ENCODE results near the gene KXD1.
"Not testable (repeated sequence)": the region's sequence is repeated elsewhere in the genome, so short reads cannot be mapped to it uniquely, and the experiment has no call there.

KXD1 gene

DNA sequence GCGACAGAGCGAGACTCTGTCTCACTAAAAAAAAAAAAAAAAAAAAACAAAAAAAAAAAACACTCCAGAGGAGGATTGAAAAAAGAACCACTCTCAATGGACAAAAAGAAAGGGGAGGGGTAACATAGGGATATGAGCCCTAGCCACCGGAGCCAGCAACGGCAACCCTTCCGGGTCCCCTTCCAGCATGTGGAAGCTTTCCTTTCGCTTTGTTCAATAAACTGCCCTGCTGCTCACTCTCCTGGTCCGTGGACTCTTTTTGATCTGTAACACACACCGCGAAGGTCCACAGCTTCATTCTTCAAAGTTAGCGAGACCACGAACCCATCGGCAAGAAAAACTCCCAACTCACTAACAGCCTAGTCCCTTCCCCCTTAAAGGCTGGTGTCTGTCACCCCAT is 29.9 kb downstream of the KXD1 start:
- DNase-seq: no peak

DNA sequence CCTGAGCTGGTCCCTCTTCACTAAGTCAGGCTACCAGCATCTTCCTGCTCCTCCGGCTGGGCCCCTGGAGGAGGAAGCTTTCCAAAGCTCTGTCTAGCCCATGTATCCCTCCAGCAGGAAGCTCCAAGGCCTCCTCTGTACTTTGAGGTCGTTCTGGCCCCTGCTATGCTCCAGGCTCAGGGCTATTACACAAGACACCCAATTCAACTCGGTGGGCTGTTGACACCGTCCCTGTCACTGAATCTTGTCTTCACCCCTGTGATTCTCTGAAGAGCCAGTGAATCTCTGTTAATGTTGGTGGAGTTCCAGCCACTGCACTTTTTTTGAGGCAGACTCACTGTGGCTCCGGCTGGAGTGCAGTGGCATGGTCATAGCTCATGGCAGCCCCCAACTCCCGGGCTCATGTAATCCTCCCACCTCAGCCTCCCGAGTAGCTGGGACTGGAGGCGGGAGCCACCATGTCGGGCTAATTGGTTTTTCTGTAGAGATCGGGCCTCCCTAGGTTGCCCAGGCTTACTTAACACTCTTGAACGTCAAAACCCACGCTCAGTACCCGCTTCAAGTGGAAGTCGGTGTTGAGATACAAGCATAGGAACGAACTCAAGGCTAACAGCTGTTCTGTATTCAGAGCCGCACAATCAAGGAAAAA is 30.4 kb downstream of the KXD1 start:
- DNase-seq: no peak

DNA sequence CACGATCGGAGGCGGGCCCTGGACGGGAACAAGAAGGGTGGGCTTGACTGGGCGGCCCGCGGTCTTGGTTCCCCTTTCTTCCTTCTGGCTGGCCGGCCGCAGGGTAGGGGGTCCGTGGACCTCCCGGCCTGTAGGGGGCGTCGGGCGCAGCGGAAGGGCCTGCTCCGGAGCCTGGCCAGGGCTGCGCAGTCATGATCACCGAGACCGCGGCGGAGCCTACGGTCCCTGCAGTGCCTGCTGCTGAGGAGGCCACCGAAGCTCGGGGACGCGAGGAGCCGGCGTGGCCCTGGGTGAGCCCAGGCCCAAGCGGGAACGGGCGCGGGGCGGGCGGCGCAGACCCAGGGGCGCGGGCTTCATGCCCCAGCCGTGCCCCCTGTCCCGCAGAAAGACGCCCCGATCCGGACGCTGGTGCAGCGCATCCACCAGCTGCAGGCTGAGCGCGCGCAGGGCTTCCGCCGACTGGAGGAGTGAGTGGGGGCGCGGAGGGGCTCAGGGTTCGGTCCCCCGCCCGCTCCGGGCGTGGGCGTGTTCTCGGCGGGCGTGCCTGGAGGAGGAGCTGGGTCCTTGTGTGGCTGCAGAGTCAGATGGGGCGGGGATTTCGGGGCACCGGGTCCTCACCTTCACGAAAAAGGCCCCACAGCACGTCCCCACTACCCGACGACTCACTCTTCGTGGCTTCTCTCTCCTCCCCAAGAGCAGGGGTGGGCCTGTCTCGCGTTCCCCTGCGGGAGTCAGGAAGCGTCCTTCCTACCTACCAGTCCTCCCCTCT is 31.1 kb downstream of the KXD1 start, which contains the start of gene REX1BD:
REX1BD (plus strand) TSS at position 188 of the 769 bp plus-strand sequence; CDS start at position 192, 4 bp downstream.
- peak; percentile 72 for DNase-seq

DNA sequence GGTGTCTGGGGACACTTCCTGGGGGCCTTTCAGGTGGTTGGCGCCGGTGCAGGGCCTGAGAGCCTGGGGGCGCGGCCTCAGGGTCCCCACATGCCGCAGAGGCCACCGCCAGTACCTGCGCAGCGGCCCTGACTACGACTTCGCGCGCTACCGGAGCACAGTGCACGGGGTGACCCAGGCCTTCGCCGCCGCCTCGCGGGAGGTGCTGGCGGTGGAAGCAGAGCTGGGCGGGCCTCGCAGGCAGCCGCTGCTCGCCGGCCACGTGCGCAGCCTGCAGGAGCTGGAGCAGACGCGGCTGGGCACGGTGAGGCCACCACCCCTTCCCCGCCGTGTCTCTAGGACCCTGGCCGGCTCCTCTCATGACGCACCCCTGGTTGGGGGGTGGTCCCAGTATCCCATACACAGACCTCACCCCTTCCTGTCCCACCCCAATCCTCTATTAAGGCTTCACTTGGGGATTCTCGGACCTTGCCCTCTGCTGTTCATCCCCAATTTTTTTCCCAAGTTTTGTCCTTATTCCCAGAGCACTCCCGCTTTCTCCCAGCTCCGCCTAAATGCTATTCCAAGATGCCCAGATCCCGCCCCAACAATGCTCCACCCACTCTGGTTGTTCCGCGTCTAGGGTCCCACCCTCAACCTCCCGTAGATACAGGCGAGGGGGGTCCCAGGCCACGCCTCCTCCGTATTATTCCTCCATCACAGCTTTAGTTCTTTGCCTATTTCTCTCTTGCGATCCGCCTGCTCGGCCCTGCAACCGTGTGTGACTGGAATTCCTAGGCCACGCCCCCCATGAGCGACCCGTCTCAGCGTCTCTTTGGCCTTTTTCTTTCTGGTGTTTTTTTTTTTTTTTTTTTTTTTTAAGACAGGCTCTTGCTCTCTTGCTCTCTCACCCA is 32.0 kb downstream of the KXD1 start:
- DNase-seq: peak; percentile 77

DNA sequence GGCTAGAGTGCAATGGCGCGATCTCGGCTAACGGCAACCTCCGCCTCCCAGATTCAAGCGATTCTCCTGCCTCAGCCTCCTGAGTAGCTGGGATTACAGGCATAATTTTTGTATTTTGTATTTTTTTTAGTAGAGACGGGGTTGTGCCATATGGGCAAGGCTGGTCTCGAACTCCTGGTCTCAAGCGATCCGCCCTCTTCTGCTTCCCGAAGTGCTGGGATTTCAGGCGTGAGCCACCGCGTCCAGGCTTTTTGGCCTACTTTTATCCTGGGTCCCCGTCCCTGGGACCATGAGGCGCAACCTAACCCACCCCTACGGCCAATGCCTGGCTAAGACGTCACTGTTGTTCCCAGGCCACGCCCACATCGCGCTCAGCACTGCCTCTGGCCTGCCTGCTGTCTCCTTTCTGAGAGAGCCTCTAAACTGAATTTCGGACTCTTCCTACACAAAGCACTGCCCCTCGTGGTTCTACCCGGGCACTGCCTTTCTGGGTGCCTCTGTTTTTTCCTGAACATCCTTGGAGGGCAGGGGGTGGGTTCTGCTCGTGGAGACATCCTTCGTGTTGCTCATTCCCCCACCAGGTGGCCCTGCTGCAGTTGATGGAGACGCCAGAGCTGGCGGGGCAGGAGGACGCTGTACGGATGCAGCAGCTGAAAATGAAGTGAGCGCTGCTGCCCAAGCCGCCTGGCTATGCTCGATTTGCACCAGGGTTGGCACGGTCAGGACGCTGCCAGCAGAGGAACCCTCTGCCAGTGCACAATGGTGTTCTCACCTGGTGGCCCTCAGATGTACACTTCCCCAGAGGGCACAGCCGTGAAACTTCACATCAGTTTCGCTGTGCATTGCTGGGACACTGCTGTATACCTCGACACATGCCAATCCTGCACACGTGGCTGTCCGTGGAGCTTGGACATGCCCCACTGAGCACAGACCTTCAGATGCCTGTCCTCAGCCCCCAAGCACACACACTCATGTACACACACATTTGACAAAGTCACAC is 32.9 kb downstream of the KXD1 start:
- DNase-seq: peak; percentile 96

DNA sequence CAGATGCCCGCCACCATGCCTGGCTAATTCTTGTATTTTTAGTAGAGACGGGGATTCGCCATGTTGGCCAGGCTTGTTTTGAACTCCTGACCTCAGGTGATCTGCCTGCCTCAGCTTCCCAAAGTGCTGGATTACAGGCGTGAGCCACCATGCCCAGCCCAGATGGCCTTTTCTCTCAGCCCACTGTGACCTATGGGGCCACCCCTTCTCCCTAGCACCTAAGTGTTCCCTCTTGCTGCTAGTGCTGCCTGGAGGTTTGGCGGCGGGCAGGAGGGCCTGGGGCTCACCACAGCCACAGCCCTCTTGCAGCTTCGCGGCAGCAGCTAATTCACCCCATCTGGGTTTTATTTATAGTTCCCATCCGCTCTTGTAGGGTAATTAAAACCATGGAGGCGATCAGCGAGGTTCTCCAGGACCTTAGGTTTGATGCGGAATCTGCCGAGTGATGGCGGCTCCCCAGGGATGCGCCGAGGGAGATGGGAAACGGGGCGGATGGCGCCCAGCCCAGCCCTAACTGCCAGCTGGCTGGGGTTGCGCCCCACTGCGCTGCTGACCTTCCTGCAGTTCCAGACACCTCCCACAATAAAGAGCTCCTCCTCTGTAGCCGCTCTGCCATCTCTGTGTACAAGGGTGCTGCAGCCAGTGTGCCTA is 34.2 kb downstream of the KXD1 start:
- no peak for DNase-seq

DNA sequence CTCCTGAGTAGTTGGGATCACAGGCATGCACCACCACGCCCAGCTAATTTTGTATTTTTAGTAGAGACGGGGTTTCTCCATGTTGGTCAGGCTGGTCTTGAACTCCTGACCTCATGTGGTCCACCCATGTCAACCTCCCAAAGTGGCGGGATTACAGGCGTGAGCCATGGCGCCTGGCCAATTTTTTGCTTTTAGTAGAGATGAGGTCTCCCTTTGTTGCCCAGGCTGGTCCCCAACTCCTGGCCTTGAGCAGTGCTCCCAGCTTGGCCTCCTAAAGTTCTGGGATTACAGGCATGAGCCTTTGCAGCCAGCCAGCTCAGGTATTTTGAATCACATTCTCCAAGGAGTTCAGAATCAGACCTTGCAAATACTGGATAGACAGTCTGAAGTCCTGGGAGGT is 35.1 kb downstream of the KXD1 start:
- DNase-seq: not testable (repeated sequence)

DNA sequence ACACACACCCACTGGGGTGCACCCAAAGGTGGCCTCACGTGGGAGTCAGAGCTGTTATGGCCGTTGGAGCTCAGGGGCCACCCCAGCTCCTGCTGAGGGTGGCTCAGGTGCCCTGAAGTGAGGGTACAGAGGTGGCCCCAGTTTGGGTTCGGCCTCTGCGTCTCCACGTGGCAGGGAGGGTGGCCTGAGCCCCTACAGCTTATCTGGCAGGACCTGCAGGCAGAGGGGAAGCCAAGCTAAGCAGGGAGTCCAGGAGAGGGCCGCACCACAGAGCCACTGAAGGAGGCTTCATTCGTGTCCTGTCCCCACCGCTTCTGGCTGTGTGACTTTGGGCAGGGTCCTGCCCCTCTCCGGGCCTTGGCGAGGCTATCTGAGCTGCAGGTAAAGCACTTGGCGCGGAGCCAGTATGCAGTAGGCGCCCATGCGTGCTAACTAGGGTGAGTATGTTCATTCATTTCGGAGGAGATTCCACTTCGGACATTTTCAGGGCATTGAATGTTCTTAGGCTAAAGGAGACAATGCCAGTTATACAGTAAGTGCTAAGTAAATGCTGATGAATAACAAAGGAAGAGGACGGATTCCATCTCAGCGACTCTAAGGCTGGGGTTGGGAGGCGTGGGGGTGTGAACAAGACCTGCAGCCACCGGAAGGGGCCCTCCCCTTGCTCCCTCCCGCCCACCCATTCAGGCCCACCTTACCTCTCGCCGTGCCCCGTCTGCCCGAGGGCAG is 35.9 kb downstream of the KXD1 start:
- DNase-seq: no peak

DNA sequence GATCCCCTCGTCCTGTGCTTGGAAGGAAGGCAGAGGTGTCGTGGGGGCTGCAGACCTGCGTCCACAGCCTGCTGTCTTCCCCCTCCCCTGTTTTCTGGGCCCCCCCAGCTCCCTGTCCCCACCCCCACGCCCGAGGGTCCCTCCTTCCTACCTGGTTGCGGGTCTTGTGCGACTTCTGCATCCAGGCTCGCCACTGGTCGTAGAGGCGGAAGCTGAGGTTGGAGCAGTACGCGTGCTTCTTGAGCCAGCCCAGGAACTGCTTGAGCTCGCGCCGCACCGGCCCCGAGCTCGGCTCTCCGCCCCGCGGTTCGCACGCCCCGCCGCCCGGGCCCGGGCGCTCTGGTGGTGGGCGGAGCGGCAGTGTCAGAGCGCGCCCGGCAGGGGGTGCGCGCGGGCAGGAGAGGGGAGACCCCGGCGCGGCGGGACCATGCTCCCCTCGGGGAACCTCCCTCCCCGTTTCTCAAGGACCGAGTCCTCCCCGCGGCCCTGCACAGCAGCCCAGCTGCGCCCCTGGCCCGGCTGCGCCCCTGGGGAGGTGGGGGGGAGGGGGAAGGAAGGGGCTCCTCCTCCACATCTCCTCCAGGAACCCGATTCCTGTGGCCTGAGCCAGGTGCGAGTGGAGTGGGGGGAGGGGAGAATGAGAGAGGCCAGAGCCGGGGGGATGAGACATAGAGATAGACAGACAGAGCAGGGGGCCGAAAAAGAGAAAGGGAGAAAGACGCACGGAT is 36.6 kb downstream of the KXD1 start:
- DNase-seq: peak; percentile 62

DNA sequence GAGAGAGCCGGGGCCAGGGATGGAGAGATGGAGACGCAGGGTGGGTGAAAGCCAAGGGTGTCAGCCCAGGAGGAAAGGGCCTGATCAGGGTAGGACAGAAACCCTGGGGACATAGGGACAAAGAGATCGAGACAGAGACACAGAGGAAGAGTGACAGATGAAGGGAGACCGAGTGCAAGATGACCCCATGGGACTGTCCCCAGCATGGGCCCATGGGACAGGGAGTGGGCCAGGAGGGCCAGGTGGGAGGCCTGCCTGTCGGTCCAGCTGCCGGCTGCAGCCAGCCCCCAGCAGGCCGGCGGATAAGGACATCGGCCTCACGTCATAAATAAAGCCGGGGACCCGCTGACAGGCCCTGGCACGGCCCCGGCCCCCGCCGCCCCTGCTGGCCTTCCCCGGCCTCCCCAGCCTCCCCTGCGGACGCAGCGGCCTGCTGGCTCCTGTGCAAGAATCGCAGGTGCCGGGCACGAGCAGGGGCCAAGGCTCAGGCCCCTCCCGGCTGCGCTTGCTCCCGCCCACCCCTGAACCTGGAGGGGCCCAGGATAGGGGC is 37.2 kb downstream of the KXD1 start:
- no peak for DNase-seq

DNA sequence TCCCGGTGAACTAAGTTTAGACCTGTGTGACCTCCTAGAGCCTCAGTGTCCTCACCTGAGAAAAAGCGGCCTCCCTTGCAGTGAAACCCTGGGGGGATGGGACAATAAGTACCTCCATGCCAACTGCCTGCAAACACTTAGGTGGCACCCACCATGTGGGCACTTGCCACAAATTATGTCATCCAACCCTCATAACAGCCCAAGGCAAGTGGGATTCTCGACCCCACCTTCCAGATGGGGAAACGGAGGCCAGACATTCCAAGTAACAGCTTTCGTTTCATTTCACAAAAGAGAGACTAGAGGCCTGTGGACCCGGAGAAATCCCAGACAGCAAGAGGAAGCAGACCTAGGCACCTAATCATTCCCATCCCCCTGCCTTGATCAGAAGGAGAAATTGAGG is 37.8 kb downstream of the KXD1 start:
- DNase-seq: no peak

DNA sequence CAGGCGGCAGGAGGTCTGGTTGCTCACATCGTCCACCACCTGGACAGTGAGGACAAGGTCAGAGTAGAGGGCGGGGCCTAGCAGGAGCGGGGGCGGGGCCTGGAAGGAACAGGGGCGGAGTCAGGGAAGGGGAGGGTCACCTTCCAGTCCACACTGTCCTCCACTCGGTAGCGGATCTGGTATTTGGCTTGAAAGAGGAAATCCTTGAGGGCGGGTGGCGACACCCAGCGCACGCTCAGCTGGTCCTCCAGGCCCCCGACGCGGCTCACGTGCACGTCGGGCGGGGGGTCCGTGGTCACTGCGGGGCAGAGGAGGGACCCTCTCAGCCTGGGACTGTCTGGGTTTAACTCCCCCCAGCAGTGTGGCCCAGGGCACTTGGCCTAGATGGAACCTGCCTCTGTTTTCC is 39.1 kb downstream of the KXD1 start:
- DNase-seq: no peak

DNA sequence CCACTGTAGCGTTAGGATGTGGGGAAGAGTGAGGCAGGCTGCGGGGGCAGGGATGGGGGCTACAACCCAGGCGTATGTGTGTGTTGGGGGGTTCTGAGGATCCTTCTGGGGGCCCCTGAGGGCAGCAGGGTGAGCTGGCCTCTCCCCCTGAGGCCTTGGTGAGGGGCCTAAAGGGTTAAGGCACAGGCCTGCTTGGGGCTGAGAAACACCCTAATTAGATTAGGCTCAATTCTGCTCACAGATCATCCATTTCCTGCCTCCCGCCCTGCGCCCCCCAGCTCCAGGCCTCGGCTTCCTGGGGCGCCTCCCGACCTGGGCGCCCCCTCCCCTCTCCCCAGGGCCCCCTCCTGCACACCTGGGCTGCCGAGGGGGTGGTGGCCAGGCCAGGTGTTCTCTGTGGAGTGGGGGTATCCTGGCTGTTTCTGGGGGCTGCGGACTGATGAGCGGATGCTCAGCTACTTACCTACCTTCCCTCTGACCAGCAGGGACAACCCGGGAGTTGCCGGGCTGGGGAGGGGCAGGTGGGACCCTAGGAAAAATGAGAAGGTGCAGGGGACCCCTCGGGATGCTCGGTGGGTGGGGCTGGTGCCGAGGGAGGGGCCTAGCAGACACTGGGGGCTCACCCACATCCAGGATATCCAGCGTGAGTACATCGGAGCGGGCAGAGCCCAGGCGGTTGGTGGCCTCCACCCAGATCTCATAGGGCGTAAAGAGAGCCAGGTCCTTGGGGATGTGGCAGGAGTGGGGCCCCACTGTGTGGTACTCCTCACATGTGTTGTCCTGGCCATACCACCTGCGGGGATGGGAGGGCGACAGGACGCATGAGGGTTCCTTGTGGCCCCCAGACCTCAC is 40.4 kb downstream of the KXD1 start:
- no peak for DNase-seq

DNA sequence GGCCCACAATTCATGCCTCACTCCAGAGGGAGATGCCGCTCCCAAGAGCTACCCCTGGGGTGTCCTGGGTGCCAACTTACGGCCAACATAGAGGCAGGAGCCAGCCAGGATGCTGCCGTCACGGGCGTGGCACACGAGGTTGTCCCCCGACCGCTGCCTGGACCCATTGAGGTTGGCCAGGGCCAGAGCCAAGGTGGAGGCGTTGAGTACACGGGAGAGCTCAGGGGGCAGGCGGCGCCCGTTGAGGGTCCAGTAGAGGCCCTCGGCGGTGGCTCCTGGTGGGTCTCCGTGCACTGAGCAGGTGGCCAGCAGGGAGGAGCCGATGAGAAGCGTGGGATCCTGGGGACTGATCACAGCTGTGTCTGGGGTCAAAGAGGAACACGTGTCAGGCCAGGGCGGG is 41.8 kb downstream of the KXD1 start:
- DNase-seq: no peak

DNA sequence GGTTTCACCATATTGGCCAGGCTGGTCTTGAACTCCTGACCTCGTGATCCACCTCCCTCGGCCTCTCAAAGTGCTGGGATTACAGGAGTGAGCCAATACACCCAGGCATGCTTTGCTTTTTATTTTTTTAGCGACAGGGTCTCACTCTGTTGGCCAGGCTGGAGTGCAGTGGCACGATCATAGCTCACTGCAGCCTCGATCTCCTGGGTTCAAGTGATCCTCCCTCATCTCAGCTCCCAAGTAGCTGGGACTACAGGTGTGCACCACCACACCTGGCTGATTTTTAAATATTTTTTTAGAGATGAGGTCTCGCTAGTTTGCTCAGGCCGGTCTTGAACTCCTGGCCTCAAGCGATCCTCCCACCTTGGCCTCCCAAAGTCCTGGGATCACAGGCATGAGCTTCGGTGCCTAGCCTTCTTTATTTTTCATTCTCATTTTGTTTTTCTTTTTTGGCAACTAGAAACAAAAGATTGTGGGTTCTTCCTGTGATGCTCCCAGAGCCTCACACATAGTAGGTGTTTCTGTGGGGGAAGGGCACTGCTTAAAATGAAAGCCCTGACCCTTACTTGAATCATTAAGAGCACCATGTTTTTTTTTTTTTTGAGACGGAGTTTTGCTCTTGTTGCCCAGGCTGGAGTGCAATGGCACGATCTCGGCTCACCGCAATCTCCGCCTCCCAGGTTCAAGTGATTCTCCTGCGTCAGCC is 43.2 kb downstream of the KXD1 start:
- DNase-seq: not testable (repeated sequence)

DNA sequence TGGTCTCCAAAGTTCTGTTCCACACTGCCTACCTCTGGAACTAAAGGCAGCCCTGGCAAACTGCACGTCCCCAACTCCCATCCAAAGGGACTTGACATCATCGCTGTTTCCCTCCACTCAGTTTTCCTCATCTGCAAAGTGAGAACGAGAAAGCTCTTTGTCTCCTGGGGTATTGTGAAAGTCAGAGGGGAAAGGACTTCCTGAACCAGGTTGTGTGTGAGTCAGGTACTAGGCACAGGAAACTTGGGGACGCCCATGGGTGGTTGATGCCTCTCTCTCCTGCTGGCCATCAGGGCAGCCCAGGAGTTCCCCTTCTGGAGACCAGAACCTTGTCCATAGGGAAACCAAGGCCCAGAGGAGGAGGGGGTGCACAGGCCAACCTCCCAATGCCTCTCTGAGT is 44.2 kb downstream of the KXD1 start:
- DNase-seq: no peak

DNA sequence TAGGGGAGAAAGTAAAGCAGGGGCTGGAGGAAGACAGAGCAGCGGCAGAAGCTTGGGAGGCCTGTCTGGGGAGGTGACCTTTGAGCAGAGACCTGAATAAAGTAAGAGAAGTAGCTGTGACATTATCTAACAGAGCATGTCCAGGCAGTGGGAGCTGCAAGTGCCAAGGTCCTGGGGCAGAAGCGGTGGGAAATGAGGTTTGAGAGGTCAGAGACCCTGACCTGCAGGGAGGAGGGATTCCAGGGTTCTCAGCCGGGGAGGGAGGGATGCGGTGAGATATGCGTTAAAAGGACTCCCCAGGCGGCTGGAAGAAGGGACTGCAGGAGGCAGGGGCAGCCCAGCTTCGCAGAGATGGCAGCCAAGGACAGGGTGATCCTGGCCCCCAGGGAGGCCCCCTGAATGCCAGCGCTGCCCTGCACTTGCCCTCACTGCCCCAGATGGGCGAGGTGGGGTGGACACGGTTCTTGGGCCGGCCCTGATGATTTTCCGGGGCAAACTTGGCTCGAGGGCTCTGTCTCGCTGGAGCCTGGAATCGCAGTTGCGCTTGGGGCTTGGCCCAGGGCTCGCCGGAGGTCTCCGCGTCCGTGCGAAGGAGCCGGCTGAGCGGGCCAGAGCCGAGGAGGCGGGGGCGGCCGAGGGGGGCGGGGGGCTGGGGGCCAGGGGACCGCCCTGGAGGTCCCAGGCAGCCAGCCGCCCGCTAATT is 45.7 kb downstream of the KXD1 start:
- no peak for DNase-seq
